ENCODE measurements around the gene KLHL28. TPM values are rescaled to one million over a fixed set of nuclear protein-coding genes. Genes with fewer than 3 reads are reported as not detected.
A peak's percentile ranks its signal among the peaks of the same experiment; 100 is the strongest.

Gene KLHL28
- total and polyA plus RNA-seq, 10 of the 15 experiments (the other 5 are each of a cell fraction or from before 2014, with no cell fraction given): 2.7 to 9.8 (median 6.2) TPM

GRCh38 chr14:44944107-44944506 lies 17.6 kb downstream of the KLHL28 start:
- DNase-seq (ENCODE audit: low read depth, low spot score) (no peak), ATAC-seq (no peak), FAIRE-seq (no peak)
- SMC1A ChIA-PET (ENCODE audit: uncharacterized antibody, unreplicated experiment): interaction anchor here (0.9 to 1.1 kb wide), 3 partner anchors 8 to 174 kb away, joined by 3 read pairs; no protein-coding TSS in a partner anchor
- Histone ChIP-seq H3K36me3 (ENCODE audit: control insufficient read depth in 2 of 2, insufficient read depth in 2 of 2, low read length in 1 of 2) (peaks cover 0 to 14% of the 10 kb centered on the region in 2 experiments; a peak in 3 of 4 replicates), H3K4me3 (no peak overlapping the region), H3K9ac (ENCODE audit: control insufficient read depth, insufficient read depth, low read length) (no peak overlapping the region), H2AFZ (ENCODE audit: control insufficient read depth, low read depth, low read length) (no peak overlapping the region), H3K27ac (ENCODE audit: control insufficient read depth, insufficient read depth) (no peak overlapping the region), H3K27me3 (replicated peaks in 1 of 2; ENCODE audit: control insufficient read depth in 2 of 2, insufficient read depth in 2 of 2, low read length in 1 of 2) (no peaks in the 10 kb centered on the region), H3K4me2 (ENCODE audit: control insufficient read depth, insufficient read depth) (no peak overlapping the region), H3K79me2 (ENCODE audit: control insufficient read depth, insufficient read depth, low read length) (no peaks in the 10 kb centered on the region; the same call in 1 of the 2 replicates), H3K9me3 (replicated peaks; ENCODE audit: control insufficient read depth, insufficient read depth, low read length) (no peaks in the 10 kb centered on the region; the same call in 2 of the 3 replicates), H4K20me1 (ENCODE audit: control insufficient read depth, insufficient read depth) (no peaks in the 10 kb centered on the region), H3K4me1 (ENCODE audit: control insufficient read depth, insufficient read depth, low read length) (no peaks in the 10 kb centered on the region)
- RAD21 ChIA-PET (ENCODE audit: unreplicated experiment): no interaction called here
- BruUV-seq (replicated peaks): no TSS peak
- TF ChIP-seq ZBTB11 (CRISPR knock-in tag; IDR thresholded peaks at IDR 0.05) (no peak), ZBTB40 (IDR thresholded peaks at IDR 0.05; ENCODE audit: borderline replicate concordance) (peak; percentile 82)
- POLR2A ChIA-PET: interaction anchor here (0.9 kb wide), 1 partner anchor 18 kb away, joined by 4 read pairs; the partner anchor contains the start of genes KLHL28 and TOGARAM1
- intact Hi-C loops (cut with micrococcal nuclease; ENCODE audit: unreplicated experiment): no loop called here
- CTCF ChIA-PET: interaction anchor here (1.0 kb wide), 1 partner anchor 12 kb away, joined by 4 read pairs; no protein-coding TSS in a partner anchor
- in situ Hi-C loops (cut with MboI): no loop called here

All from GM12878 (cell line).